Glutamatergic neuron (in vitro differentiated cells): Measurements from ENCODE around the gene SLC35F6. TPM values are rescaled to one million over a fixed set of nuclear protein-coding genes. Genes with fewer than 3 reads are reported as not detected.

Experiments used
- DNase-seq: peaks from one replicate; pipeline ENCODE4 v3.0.0; 2022
- H3K27ac Mint-ChIP-seq: one replicate; pipeline ENCODE4 v1.8.0; 2020; ENCODE audit warnings: mild to moderate bottlenecking, mixed read lengths, inconsistent platforms; ENCODE audit not compliant: unreplicated experiment
- H3K27me3 Mint-ChIP-seq: one replicate; pipeline ENCODE4 v1.8.0; 2020; ENCODE audit warnings: mild to moderate bottlenecking, moderate library complexity, mixed read lengths, inconsistent platforms; ENCODE audit not compliant: unreplicated experiment
- H3K36me3 Mint-ChIP-seq: one replicate; pipeline ENCODE4 v1.8.0; 2020; ENCODE audit warnings: mild to moderate bottlenecking, mixed read lengths, inconsistent platforms; ENCODE audit not compliant: unreplicated experiment
- H3K4me1 Mint-ChIP-seq: one replicate; pipeline ENCODE4 v1.8.0; 2020; ENCODE audit warnings: mild to moderate bottlenecking, low read depth, mixed read lengths, inconsistent platforms; ENCODE audit not compliant: unreplicated experiment
- H3K4me3 Mint-ChIP-seq: one replicate; pipeline ENCODE4 v1.8.0; 2020; ENCODE audit warnings: mild to moderate bottlenecking, mixed read lengths, inconsistent platforms; ENCODE audit not compliant: unreplicated experiment
- H3K9me3 Mint-ChIP-seq: one replicate; pipeline ENCODE4 v1.8.0; 2020; ENCODE audit warnings: mild to moderate bottlenecking, moderate library complexity, mixed read lengths, inconsistent platforms; ENCODE audit not compliant: unreplicated experiment
- total RNA-seq: library from RNA; stranded (reverse); fragmentation: NEBNext Ultra II Directional; extraction: Animal tissue kit (Norgen Biotek cat#: 25700); gene quantifications from one replicate; pipeline ENCODE4 v1.2.1, GENCODE V29; 2021; ENCODE audit not compliant: unreplicated experiment
- TF ChIP-seq, protein P1 (sequence below): fragments of 200-600 bp; sonication (generic); IDR thresholded peaks from one replicate; pipeline ENCODE4 v1.5.0; 2021; ENCODE audit not compliant: partially characterized antibody, unreplicated experiment

Gene SLC35F6
- total RNA-seq, 1 donor from 2014 or later = 28.8 TPM

DNA sequence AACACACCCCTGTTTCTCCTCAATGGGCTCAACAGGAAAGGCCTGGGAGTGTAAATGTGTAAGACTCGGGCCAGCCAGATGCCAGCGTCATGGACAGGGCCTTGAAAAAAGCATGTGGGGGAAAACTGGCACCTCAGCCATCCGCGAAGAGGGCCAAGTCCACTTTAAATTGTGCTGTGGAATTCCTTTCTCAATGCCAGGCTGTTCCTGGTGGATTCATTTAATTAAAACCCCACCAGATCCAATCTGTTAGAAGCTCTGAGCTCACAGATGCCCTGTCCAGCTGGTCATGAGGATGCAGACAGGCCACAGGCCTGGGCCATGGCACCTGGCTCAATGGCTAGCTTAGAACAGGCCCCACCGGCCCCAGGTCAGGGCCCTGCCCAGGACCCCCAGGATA lies 46.7 kb upstream of the SLC35F6 start:
- Mint-ChIP-seq H3K27ac (no peak overlapping the region), H3K9me3 (peaks cover 3% of the 10 kb centered on the region), H3K36me3 (no peaks in the 10 kb centered on the region), H3K27me3 (peaks cover 5% of the 10 kb centered on the region), H3K4me3 (no peak overlapping the region), H3K4me1 (peaks cover 7% of the 10 kb centered on the region)
- TF ChIP-seq, protein P1, sequence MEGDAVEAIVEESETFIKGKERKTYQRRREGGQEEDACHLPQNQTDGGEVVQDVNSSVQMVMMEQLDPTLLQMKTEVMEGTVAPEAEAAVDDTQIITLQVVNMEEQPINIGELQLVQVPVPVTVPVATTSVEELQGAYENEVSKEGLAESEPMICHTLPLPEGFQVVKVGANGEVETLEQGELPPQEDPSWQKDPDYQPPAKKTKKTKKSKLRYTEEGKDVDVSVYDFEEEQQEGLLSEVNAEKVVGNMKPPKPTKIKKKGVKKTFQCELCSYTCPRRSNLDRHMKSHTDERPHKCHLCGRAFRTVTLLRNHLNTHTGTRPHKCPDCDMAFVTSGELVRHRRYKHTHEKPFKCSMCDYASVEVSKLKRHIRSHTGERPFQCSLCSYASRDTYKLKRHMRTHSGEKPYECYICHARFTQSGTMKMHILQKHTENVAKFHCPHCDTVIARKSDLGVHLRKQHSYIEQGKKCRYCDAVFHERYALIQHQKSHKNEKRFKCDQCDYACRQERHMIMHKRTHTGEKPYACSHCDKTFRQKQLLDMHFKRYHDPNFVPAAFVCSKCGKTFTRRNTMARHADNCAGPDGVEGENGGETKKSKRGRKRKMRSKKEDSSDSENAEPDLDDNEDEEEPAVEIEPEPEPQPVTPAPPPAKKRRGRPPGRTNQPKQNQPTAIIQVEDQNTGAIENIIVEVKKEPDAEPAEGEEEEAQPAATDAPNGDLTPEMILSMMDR = no peak
- no peak for DNase-seq

DNA sequence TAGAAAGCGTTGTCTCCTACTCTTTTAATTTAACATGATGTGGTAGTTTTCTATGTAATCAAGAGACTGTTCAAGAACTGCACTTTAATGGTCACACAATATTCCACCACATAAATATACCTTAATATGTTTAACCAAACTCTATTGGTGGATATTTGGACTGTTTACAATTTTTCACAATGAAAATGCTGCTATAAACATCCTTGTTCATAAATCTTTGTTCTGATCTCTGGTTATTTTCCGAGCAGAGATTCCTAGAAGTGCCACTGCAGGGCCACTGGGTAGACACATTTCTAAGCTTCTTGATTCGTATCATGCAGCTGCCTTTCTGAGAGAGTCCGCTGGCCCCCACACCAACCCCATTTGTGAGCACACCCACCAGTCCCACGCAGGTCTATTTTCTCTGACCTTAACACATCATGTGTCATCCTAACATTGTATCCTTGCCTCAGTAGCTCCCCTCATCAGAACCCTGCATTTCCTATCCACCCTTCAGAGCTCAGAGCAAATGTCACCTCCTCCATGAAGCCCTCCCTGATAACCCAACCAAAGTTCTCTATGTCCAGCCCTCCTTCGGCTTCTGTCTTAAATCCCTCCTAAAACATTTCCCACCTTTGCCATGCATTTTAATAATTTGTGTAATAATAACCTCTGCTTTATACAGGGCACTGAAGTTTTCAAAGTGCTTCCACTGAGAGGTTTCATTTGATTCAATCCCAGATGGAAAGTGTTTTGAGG lies 45.0 kb upstream of the SLC35F6 start:
- Mint-ChIP-seq H3K9me3 (peaks cover 4% of the 10 kb centered on the region), H3K27me3 (no peaks in the 10 kb centered on the region), H3K36me3 (no peaks in the 10 kb centered on the region), H3K4me1 (peaks cover 2% of the 10 kb centered on the region), H3K4me3 (no peak overlapping the region), H3K27ac (peak overlapping the region; percentile 23)
- TF ChIP-seq, protein P1 = no peak
- DNase-seq = no peak

DNA sequence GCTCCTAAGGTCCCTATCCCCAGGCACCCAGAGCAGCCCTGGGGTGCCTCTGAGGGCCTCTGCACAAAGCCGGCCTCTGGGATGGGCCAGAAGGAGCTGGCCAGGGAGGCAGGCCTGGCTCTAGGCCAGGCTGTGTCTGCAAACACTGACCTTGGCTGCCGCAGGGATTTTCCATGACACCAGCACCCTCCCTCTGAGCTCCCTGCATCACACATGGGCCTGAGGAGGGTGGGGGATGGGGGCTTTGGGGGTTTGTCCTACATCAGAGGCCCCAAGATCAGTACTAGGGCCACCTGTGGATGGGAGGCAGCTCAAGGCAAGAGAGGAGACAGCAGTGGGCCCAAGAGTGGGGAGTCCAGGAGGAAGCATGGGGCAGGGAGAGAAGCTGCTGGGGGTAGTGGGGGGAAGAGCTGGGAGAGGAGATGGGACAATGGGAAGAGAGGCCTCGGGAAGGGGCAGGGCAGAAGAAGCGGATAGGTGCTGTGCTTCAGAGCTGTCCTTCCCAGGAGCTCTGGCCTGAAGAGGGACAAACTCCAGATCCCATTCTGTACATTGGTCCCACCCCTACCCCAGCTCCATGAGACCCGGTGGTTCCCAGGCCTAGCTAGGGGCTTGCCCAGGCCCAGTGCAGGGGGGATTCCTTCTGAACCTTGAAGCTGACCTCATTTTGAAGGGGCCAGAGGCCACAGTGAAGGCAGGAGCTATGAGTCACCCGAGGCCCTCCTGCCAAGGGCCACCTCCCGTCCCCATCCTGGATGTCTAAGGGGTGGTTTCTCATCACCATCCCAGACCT lies 43.6 kb upstream of the SLC35F6 start:
- H3K36me3 Mint-ChIP-seq = no peaks in the 10 kb centered on the region

DNA sequence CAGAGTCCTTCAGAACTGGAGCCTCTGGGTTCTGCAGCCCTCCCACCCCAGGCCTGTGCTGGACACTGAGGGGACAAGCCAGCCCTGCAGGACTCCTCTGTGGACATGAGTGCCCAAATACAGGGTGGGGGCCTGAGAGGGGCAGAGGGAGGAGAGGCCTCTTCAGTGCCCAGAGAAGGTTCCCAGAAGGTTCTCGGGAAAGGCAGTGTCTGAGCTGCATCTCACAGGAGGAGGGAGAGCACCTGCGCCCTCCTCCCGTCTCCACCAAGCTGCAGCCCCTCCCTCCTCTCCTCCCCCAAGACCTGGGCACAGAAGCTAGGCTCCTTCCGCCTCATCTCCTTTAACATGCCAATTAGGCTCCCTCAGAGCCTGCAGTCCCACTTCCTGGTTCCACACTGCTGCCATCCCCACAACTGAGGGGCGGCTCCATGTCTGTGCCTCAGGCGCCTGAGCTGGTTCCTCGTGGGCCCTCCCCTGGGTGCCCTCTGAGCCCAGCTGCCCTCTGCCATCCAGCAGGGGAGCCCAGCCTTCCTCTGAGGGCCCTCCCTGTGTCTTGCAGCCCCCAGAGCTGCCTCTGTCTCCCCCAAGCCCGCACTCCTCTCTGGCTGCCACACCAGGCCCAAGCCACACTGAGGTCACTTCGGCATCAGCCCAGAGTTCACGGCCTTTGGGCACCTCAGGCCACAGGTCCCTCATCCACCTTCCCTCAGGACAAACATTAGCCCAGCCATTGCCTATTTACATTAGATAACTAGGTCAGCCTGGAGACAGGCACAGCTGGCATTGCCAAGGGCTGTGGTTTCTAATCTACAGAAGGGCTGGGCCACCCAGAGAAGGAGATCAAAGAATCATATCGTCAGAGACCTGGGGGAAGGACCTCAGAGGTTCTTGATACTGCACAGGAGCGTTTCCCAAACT lies 42.7 kb upstream of the SLC35F6 start:
- TF ChIP-seq, protein P1 = no peak
- DNase-seq = no peak
- Mint-ChIP-seq H3K9me3 (peaks cover 9% of the 10 kb centered on the region), H3K27me3 (no peaks in the 10 kb centered on the region), H3K27ac (no peak overlapping the region), H3K4me3 (no peak overlapping the region), H3K36me3 (no peaks in the 10 kb centered on the region), H3K4me1 (peaks cover 7% of the 10 kb centered on the region)

More for the DNA sequence above, 43.6 kb upstream of the SLC35F6 start:
- Mint-ChIP-seq H3K27me3 (no peaks in the 10 kb centered on the region), H3K27ac (no peak overlapping the region), H3K4me3 (no peak overlapping the region), H3K4me1 (peaks cover 7% of the 10 kb centered on the region), H3K9me3 (peaks cover 6% of the 10 kb centered on the region)
- TF ChIP-seq, protein P1 = no peak
- DNase-seq = no peak
